Peyer's patch (tissue), 4 donors: ENCODE results near the gene ISCA2.

ENCODE experiments used
- CTCF ChIP-seq, 6 experiments: fragments of 450-650 bp in 4 of 6; fragments of 200-600 bp in 2 of 6; sonication (generic) in 1 of 6; IDR thresholded peaks; one replicate each; pipeline ENCODE4 v1.5.1; 2017 to 2019; ENCODE audit warnings: antibody characterized with exemption in 6 of 6, mild to moderate bottlenecking in 3 of 6, moderate library complexity in 1 of 6
- POLR2A ChIP-seq, 2 donors: fragments of 450-650 bp; IDR thresholded peaks; one replicate each; pipeline ENCODE4 v1.5.1; 2017; ENCODE audit warnings: antibody characterized with exemption in 2 of 2, mild to moderate bottlenecking in 2 of 2, moderate library complexity in 2 of 2

- TF ChIP-seq CTCF (IDR thresholded peaks at IDR 0.05), result no peak
- no peak for TF ChIP-seq POLR2A (IDR thresholded peaks at IDR 0.05)
Observed at GRCh38 chr14:74524076-74524811, 30.7 kb downstream of the ISCA2 start.
